Esophagus muscularis mucosa (tissue), 4 donors: ENCODE measurements around the gene PTPRN2.

Experiments used
- CTCF ChIP-seq, 3 experiments: fragments of 200-600 bp in 2 of 3; fragments of 450-650 bp in 1 of 3; sonication (generic) in 2 of 3; IDR thresholded peaks; one replicate each; pipeline ENCODE4 v1.5.1; 2017 to 2019; ENCODE audit warnings: antibody characterized with exemption in 3 of 3, mild to moderate bottlenecking in 2 of 3, moderate library complexity in 1 of 3
- EP300 ChIP-seq: sonication (generic); formaldehyde crosslinking; IDR thresholded peaks from one replicate; pipeline ENCODE4 v1.6.1; 2017; ENCODE audit warnings: antibody characterized with exemption
- POLR2A ChIP-seq: fragments of 450-650 bp; IDR thresholded peaks from one replicate; pipeline ENCODE4 v1.6.1; 2017; ENCODE audit warnings: antibody characterized with exemption, moderate library complexity, mild to moderate bottlenecking, low read depth
- POLR2AphosphoS5 ChIP-seq, 2 donors: sonication (generic); formaldehyde crosslinking; IDR thresholded peaks; one replicate each; pipeline ENCODE4 v1.6.1; 2017; ENCODE audit warnings: antibody characterized with exemption in 2 of 2

GRCh38 chr7:158602905-158603772 lies 15.5 kb upstream of the PTPRN2 start:
- TF ChIP-seq EP300 (no peak), POLR2AphosphoS5 (IDR thresholded peaks at IDR 0.05) (no peak), POLR2A (no peak), CTCF (IDR thresholded peaks at IDR 0.05) (no peak)
